Gastroesophageal sphincter (tissue), 3 donors: ENCODE data around the gene TFDP2.

ENCODE experiments used
- CTCF ChIP-seq, 4 experiments: fragments of 200-600 bp in 2 of 4; fragments of 450-650 bp in 2 of 4; sonication (generic) in 1 of 4; IDR thresholded peaks; one replicate each; pipeline ENCODE4 v1.5.1; 2017 to 2019; ENCODE audit warnings: antibody characterized with exemption in 4 of 4, mild to moderate bottlenecking in 2 of 4, moderate library complexity in 2 of 4
- EP300 ChIP-seq: sonication (generic); formaldehyde crosslinking; IDR thresholded peaks from one replicate; pipeline ENCODE4 v1.6.1; 2017; ENCODE audit warnings: antibody characterized with exemption, mild to moderate bottlenecking
- POLR2A ChIP-seq, 2 donors: fragments of 450-650 bp; IDR thresholded peaks; one replicate each; pipeline ENCODE4 v1.6.1; 2017; ENCODE audit warnings: antibody characterized with exemption in 2 of 2, mild to moderate bottlenecking in 2 of 2, moderate library complexity in 1 of 2
- POLR2AphosphoS5 ChIP-seq: sonication (generic); formaldehyde crosslinking; IDR thresholded peaks from one replicate; pipeline ENCODE4 v1.6.1; 2017; ENCODE audit warnings: antibody characterized with exemption

GRCh38 chr3:141972399-141972798 lies 176.9 kb downstream of the TFDP2 start:
- no peak for TF ChIP-seq CTCF (IDR thresholded peaks at IDR 0.05)
- TF ChIP-seq POLR2A (IDR thresholded peaks at IDR 0.05), result no peak
- no peak for TF ChIP-seq EP300
- TF ChIP-seq POLR2AphosphoS5, result no peak
